Measurements from ENCODE around the gene TUT7. TPM values are rescaled to one million over a fixed set of nuclear protein-coding genes. Genes with fewer than 3 reads are reported as not detected.
A peak's percentile ranks its signal among the peaks of the same experiment; 100 is the strongest.
"Not testable (repeated sequence)": the region's sequence is repeated elsewhere in the genome, so short reads cannot be mapped to it uniquely, and the experiment has no call there.

The TUT7 gene
- 89.8 TPM for total RNA-seq

- Histone ChIP-seq H3K9me3 (ENCODE audit: low read depth, low read length) (no peaks in the 10 kb centered on the region), H3K27me3 (ENCODE audit: insufficient read depth, low read length) (no peaks in the 10 kb centered on the region), H3K4me1 (ENCODE audit: insufficient read depth, low read length) (peaks cover 56% of the 10 kb centered on the region), H3K4me3 (ENCODE audit: low read length) (peak within 1 kb of the TSS; percentile 99)
Measured at GRCh38 chr9:86354011-86354817, at the start of gene TUT7. TSS of gene TUT7 (minus strand) at chr9:86354410. CDS start at chr9:86353199, 1,211 bp downstream.

- Histone ChIP-seq H3K27me3 (ENCODE audit: insufficient read depth, low read length) (no peaks in the 10 kb centered on the region), H3K4me1 (ENCODE audit: insufficient read depth, low read length) (no peaks in the 10 kb centered on the region), H3K9me3 (ENCODE audit: low read depth, low read length) (no peaks in the 10 kb centered on the region), H3K4me3 (ENCODE audit: low read length) (no peak overlapping the region)
Measured at GRCh38 chr9:86402591-86402990, 48.4 kb upstream of the TUT7 start.

GRCh38 chr9:86396412-86396811 lies 42.2 kb upstream of the TUT7 start:
- H3K4me3 ChIP-seq (ENCODE audit: low read length), result no peak overlapping the region
- no peaks in the 10 kb centered on the region for H3K9me3 ChIP-seq (ENCODE audit: low read depth, low read length)
- no peaks in the 10 kb centered on the region for H3K27me3 ChIP-seq (ENCODE audit: insufficient read depth, low read length)
- H3K4me1 ChIP-seq (ENCODE audit: insufficient read depth, low read length), result no peaks in the 10 kb centered on the region

- H3K9me3 ChIP-seq (ENCODE audit: low read depth, low read length); H3K4me3 ChIP-seq (ENCODE audit: low read length); H3K27me3 ChIP-seq (ENCODE audit: insufficient read depth, low read length); H3K4me1 ChIP-seq (ENCODE audit: insufficient read depth, low read length): not testable (repeated sequence)
Measured at GRCh38 chr9:86390184-86390583, 36.0 kb upstream of the TUT7 start.

GRCh38 chr9:86389628-86390027 lies 35.4 kb upstream of the TUT7 start:
- no peak overlapping the region for H3K4me3 ChIP-seq (ENCODE audit: low read length)
- peaks cover 2% of the 10 kb centered on the region for H3K27me3 ChIP-seq (ENCODE audit: insufficient read depth, low read length)
- H3K9me3 ChIP-seq (ENCODE audit: low read depth, low read length), result no peaks in the 10 kb centered on the region
- H3K4me1 ChIP-seq (ENCODE audit: insufficient read depth, low read length), result no peaks in the 10 kb centered on the region

- Histone ChIP-seq H3K4me1 (ENCODE audit: insufficient read depth, low read length) (no peaks in the 10 kb centered on the region), H3K4me3 (ENCODE audit: low read length) (no peak overlapping the region), H3K9me3 (ENCODE audit: low read depth, low read length) (no peaks in the 10 kb centered on the region), H3K27me3 (ENCODE audit: insufficient read depth, low read length) (peaks cover 5% of the 10 kb centered on the region)
Measured at GRCh38 chr9:86387376-86387775, 33.2 kb upstream of the TUT7 start.

GRCh38 chr9:86383000-86383399 lies 28.8 kb upstream of the TUT7 start:
- H3K9me3 ChIP-seq (ENCODE audit: low read depth, low read length); H3K4me1 ChIP-seq (ENCODE audit: insufficient read depth, low read length); H3K4me3 ChIP-seq (ENCODE audit: low read length); H3K27me3 ChIP-seq (ENCODE audit: insufficient read depth, low read length): not testable (repeated sequence)

- H3K9me3 ChIP-seq (ENCODE audit: low read depth, low read length), result no peaks in the 10 kb centered on the region
- H3K4me1 ChIP-seq (ENCODE audit: insufficient read depth, low read length), result no peaks in the 10 kb centered on the region
- H3K27me3 ChIP-seq (ENCODE audit: insufficient read depth, low read length), result peaks cover 6% of the 10 kb centered on the region
- no peak overlapping the region for H3K4me3 ChIP-seq (ENCODE audit: low read length)
Measured at GRCh38 chr9:86376016-86376415, 21.8 kb upstream of the TUT7 start.

GRCh38 chr9:86369810-86370209 lies 15.6 kb upstream of the TUT7 start:
- Histone ChIP-seq H3K4me3 (ENCODE audit: low read length) (no peak overlapping the region), H3K9me3 (ENCODE audit: low read depth, low read length) (peaks cover 6% of the 10 kb centered on the region), H3K4me1 (ENCODE audit: insufficient read depth, low read length) (peaks cover 17% of the 10 kb centered on the region), H3K27me3 (ENCODE audit: insufficient read depth, low read length) (peaks cover 6% of the 10 kb centered on the region)

- Histone ChIP-seq H3K4me3 (ENCODE audit: low read length) (no peak overlapping the region), H3K9me3 (ENCODE audit: low read depth, low read length) (peaks cover 6% of the 10 kb centered on the region), H3K27me3 (ENCODE audit: insufficient read depth, low read length) (peaks cover 6% of the 10 kb centered on the region), H3K4me1 (ENCODE audit: insufficient read depth, low read length) (peaks cover 17% of the 10 kb centered on the region)
Measured at GRCh38 chr9:86368871-86369521, 14.8 kb upstream of the TUT7 start.

GRCh38 chr9:86361176-86361575 lies 7.0 kb upstream of the TUT7 start:
- Histone ChIP-seq H3K9me3 (ENCODE audit: low read depth, low read length) (no peaks in the 10 kb centered on the region), H3K4me3 (ENCODE audit: low read length) (no peak overlapping the region), H3K4me1 (ENCODE audit: insufficient read depth, low read length) (peaks cover 24% of the 10 kb centered on the region), H3K27me3 (ENCODE audit: insufficient read depth, low read length) (no peaks in the 10 kb centered on the region)

GRCh38 chr9:86359151-86359879 lies 5.1 kb upstream of the TUT7 start:
- no peaks in the 10 kb centered on the region for H3K9me3 ChIP-seq (ENCODE audit: low read depth, low read length)
- H3K4me3 ChIP-seq (ENCODE audit: low read length), result no peak overlapping the region
- H3K4me1 ChIP-seq (ENCODE audit: insufficient read depth, low read length), result peaks cover 32% of the 10 kb centered on the region
- no peaks in the 10 kb centered on the region for H3K27me3 ChIP-seq (ENCODE audit: insufficient read depth, low read length)

- peaks cover 42% of the 10 kb centered on the region for H3K4me1 ChIP-seq (ENCODE audit: insufficient read depth, low read length)
- H3K27me3 ChIP-seq (ENCODE audit: insufficient read depth, low read length), result no peaks in the 10 kb centered on the region
- no peaks in the 10 kb centered on the region for H3K9me3 ChIP-seq (ENCODE audit: low read depth, low read length)
- no peak overlapping the region for H3K4me3 ChIP-seq (ENCODE audit: low read length)
Measured at GRCh38 chr9:86356871-86357866, 3.0 kb upstream of the TUT7 start.

- H3K9me3 ChIP-seq (ENCODE audit: low read depth, low read length), result no peaks in the 10 kb centered on the region
- no peaks in the 10 kb centered on the region for H3K27me3 ChIP-seq (ENCODE audit: insufficient read depth, low read length)
- H3K4me1 ChIP-seq (ENCODE audit: insufficient read depth, low read length), result peaks cover 55% of the 10 kb centered on the region
- H3K4me3 ChIP-seq (ENCODE audit: low read length), result no peak overlapping the region
Measured at GRCh38 chr9:86355814-86356213, 1.6 kb upstream of the TUT7 start.
